Fibroblast of skin of back (primary cell): Measurements from ENCODE around the gene WDFY1.

Experiments
- DNase-seq: peaks from one replicate; pipeline ENCODE4 v3.0.0-alpha.2; 2013

The WDFY1 gene

GRCh38 chr2:223930103-223930976, 14.8 kb downstream of the WDFY1 start:
- DNase-seq, result no peak

- no peak for DNase-seq
These were observed 15.5 kb downstream of the WDFY1 start for GRCh38 chr2:223929571-223930102.

- no peak for DNase-seq
These were observed 16.8 kb downstream of the WDFY1 start for GRCh38 chr2:223928113-223929006.

- peak; percentile 36 for DNase-seq
These were observed 20.0 kb downstream of the WDFY1 start for GRCh38 chr2:223925106-223925505.

- peak; percentile 46 for DNase-seq
These were observed 21.2 kb downstream of the WDFY1 start for GRCh38 chr2:223923976-223924375.

- no peak for DNase-seq
These were observed 22.8 kb downstream of the WDFY1 start for GRCh38 chr2:223922308-223922707.

GRCh38 chr2:223921204-223921603, 23.9 kb downstream of the WDFY1 start:
- peak; percentile 21 for DNase-seq

- no peak for DNase-seq
These were observed 25.0 kb downstream of the WDFY1 start for GRCh38 chr2:223920109-223920508.

- DNase-seq, result no peak
These were observed 26.4 kb downstream of the WDFY1 start for GRCh38 chr2:223918671-223919134.

GRCh38 chr2:223916181-223916920, 28.8 kb downstream of the WDFY1 start:
- no peak for DNase-seq

GRCh38 chr2:223915071-223915470, 30.1 kb downstream of the WDFY1 start:
- no peak for DNase-seq

- DNase-seq, result no peak
These were observed 30.8 kb downstream of the WDFY1 start for GRCh38 chr2:223914324-223914723.

- no peak for DNase-seq
These were observed 36.0 kb downstream of the WDFY1 start for GRCh38 chr2:223909001-223909741.

GRCh38 chr2:223908304-223908998, 36.7 kb downstream of the WDFY1 start:
- no peak for DNase-seq

- DNase-seq, result no peak
These were observed 39.1 kb downstream of the WDFY1 start for GRCh38 chr2:223905996-223906395.

- no peak for DNase-seq
These were observed 43.3 kb downstream of the WDFY1 start for GRCh38 chr2:223901854-223902253.

- no peak for DNase-seq
These were observed 43.8 kb downstream of the WDFY1 start for GRCh38 chr2:223901311-223901710.

- DNase-seq, result no peak
These were observed 44.6 kb downstream of the WDFY1 start for GRCh38 chr2:223900531-223900930.

GRCh38 chr2:223900066-223900465, 45.1 kb downstream of the WDFY1 start:
- DNase-seq, result no peak

GRCh38 chr2:223897669-223898330, 47.3 kb downstream of the WDFY1 start:
- DNase-seq, result no peak
